Mesendoderm (in vitro differentiated cells): Measurements from ENCODE around the gene KCNQ5.

Source experiments
- DNase-seq: peaks from one replicate; pipeline ENCODE4 v3.0.0; 2013
- H2AK5ac ChIP-seq: 2 replicates; pipeline ENCODE4 v1.6.1; 2013; ENCODE audit warnings: low read length, inconsistent platforms
- H2BK120ac ChIP-seq: 2 replicates; pipeline ENCODE4 v1.6.1; 2013; ENCODE audit warnings: low read depth, mild to moderate bottlenecking, low read length, moderate library complexity, mixed read lengths
- H2BK15ac ChIP-seq: replicated peaks from 2 replicates; pipeline ENCODE4 v1.6.1; 2013; ENCODE audit warnings: low read depth, mild to moderate bottlenecking, moderate library complexity
- H2BK5ac ChIP-seq: 2 replicates; pipeline ENCODE4 v1.6.1; 2013; ENCODE audit warnings: low read length, inconsistent platforms
- H3K18ac ChIP-seq: 2 replicates; pipeline ENCODE4 v1.6.1; 2013; ENCODE audit warnings: mild to moderate bottlenecking, low read length, mixed read lengths
- H3K23ac ChIP-seq: one replicate; pipeline ENCODE4 v1.6.1; 2013; ENCODE audit warnings: low read length
- H3K27ac ChIP-seq: 2 replicates; pipeline ENCODE4 v1.5.1; 2013; ENCODE audit warnings: low read depth, mild to moderate bottlenecking, inconsistent platforms, low read length, moderate library complexity
- H3K27me3 ChIP-seq: 2 replicates; pipeline ENCODE4 v1.6.1; 2013; ENCODE audit warnings: low read length, control low read depth, mild to moderate bottlenecking, inconsistent platforms; ENCODE audit not compliant: insufficient read depth, poor library complexity
- H3K36me3 ChIP-seq: 2 replicates; pipeline ENCODE4 v1.6.1; 2013; ENCODE audit warnings: low read length, inconsistent platforms; ENCODE audit not compliant: control insufficient read depth, insufficient read depth
- H3K4ac ChIP-seq: one replicate; pipeline ENCODE4 v1.6.1; 2013; ENCODE audit warnings: low read depth, mild to moderate bottlenecking, low read length, moderate library complexity
- H3K4me1 ChIP-seq: 2 replicates; pipeline ENCODE4 v1.6.1; 2013; ENCODE audit warnings: low read depth, low read length, inconsistent platforms; ENCODE audit not compliant: control insufficient read depth
- H3K4me2 ChIP-seq: 2 replicates; pipeline ENCODE4 v1.6.1; 2013; ENCODE audit warnings: low read length
- H3K4me3 ChIP-seq: 2 replicates; pipeline ENCODE4 v1.5.1; 2013; ENCODE audit warnings: mild to moderate bottlenecking, low read length
- H3K56ac ChIP-seq: one replicate; pipeline ENCODE4 v1.6.1; 2013; ENCODE audit warnings: low read length
- H3K79me1 ChIP-seq: 2 replicates; pipeline ENCODE4 v1.6.1; 2013; ENCODE audit warnings: low read length, inconsistent platforms
- H3K79me2 ChIP-seq: 2 replicates; pipeline ENCODE4 v1.6.1; 2013; ENCODE audit warnings: mild to moderate bottlenecking, low read length; ENCODE audit not compliant: control insufficient read depth, insufficient read depth
- H3K9ac ChIP-seq: 2 replicates; pipeline ENCODE4 v1.6.1; 2013; ENCODE audit warnings: low read length, inconsistent platforms
- H4K5ac ChIP-seq: one replicate; pipeline ENCODE4 v1.6.1; 2013; ENCODE audit warnings: low read length
- H4K8ac ChIP-seq: one replicate; pipeline ENCODE4 v1.6.1; 2013; ENCODE audit warnings: low read depth, mild to moderate bottlenecking, control low read depth, low read length, moderate library complexity
- WGBS: extraction: QIAGEN DNeasy Blood & Tissue Kit; methylation state at CpG from one replicate; pipeline ENCODE4 v1.1.7; 2013; ENCODE audit warnings: low lambda C conversion rate, missing lambda C conversion rate; ENCODE audit not compliant: insufficient coverage; ENCODE audit errors: extremely low coverage; 5-methylcytosine and 5-hydroxymethylcytosine counted together

Gene KCNQ5

DNA sequence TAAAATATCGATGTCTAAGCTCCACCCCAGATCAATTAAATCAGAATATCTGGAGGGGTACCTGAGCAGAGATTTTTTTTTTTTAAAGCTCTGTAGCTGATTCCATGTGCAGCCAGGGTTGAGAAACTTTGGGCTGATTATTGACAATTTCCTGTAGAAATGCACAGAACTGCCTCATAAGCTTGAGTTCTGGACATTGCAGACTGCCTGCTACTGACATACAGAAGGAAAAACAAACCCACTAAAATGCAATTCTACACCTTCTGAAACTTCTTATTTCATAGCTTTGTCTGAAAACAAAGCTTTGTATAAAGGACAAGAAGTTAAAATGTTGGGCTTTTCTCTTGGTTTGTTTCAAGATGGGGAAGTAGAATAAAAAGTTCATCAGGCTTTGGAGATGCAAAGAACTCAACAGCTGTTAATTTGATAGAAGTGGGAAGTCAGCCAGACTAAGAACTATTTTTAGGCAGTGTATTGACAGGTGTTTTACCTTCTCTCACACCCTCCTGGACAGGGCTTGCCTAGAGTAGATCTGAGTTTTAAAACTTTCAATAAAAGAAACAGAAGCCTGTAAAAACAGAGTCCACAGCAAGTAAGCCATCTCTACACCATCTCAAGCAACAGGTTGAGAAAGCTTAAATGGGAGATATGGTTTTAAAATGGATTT, 147.7 kb downstream of the KCNQ5 start:
- no peaks in the 10 kb centered on the region for H3K36me3 ChIP-seq
- H2BK15ac ChIP-seq = no peak overlapping the region
- no peak overlapping the region for H4K8ac ChIP-seq
- no peak overlapping the region for H3K18ac ChIP-seq
- no peak overlapping the region for H3K4ac ChIP-seq
- no peak overlapping the region for H4K5ac ChIP-seq
- no peaks in the 10 kb centered on the region for H3K79me2 ChIP-seq
- no peak overlapping the region for H3K56ac ChIP-seq
- no peak for DNase-seq
- H3K4me3 ChIP-seq = no peak overlapping the region
- no peak overlapping the region for H2BK120ac ChIP-seq
- H3K27ac ChIP-seq = no peak overlapping the region
- no CpG with 5 or more reads among the region's 1 CpG for WGBS
- H3K4me2 ChIP-seq = no peak overlapping the region
- no peaks in the 10 kb centered on the region for H3K27me3 ChIP-seq
- H3K4me1 ChIP-seq = no peaks in the 10 kb centered on the region
- H3K23ac ChIP-seq = no peak overlapping the region
- no peaks in the 10 kb centered on the region for H3K79me1 ChIP-seq
- no peak overlapping the region for H2BK5ac ChIP-seq
- no peak overlapping the region for H3K9ac ChIP-seq
- no peak overlapping the region for H2AK5ac ChIP-seq

DNA sequence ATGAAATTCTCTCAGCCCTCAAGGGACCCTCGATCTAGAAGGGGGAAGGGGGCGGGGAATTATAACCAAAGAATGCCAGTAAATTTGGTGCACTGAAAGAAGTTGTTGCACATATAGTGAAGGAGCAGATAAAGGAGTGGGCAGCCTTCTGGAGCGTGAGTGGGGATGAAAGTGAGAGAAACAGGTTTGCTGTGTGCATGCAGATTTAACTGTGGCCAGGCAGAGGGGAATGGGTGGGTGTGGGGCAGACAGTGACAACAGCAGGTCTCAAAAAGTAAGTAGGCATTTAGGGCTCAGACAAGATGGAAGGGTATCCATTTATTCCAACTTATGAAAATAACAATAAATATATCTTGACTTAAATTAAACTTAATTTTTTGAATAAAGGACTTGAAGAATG, 149.1 kb downstream of the KCNQ5 start:
- no peak overlapping the region for H2BK15ac ChIP-seq

DNA sequence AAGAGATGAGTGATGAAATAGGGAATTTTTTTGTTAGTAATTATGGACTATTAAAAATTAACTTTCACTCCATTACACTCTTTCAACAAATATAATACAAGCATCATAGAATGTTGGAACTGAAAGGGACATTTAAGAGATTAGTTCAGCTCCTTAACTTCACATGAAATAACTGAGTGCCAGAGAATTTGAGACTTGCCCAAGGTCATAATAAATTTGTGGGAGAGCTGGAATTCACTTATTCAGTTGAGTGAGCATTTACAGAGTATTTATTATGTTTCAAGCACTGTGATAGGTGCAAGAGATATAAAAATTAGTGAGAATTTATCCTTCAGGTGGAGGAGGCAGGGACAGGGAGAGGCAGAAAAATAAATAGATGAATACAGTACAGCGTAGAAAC, 154.6 kb downstream of the KCNQ5 start:
- no peaks in the 10 kb centered on the region for H3K36me3 ChIP-seq
- H3K27ac ChIP-seq = no peak overlapping the region
- H2BK5ac ChIP-seq = no peak overlapping the region
- no peak overlapping the region for H2BK120ac ChIP-seq
- no CpG with 5 or more reads among the region's 1 CpG for WGBS
- H3K27me3 ChIP-seq = no peaks in the 10 kb centered on the region
- H4K8ac ChIP-seq = no peak overlapping the region
- DNase-seq = no peak
- no peak overlapping the region for H2AK5ac ChIP-seq
- no peak overlapping the region for H3K18ac ChIP-seq
- no peaks in the 10 kb centered on the region for H3K4me1 ChIP-seq
- no peak overlapping the region for H3K4ac ChIP-seq
- H3K4me2 ChIP-seq = no peak overlapping the region
- no peak overlapping the region for H3K9ac ChIP-seq
- no peak overlapping the region for H2BK15ac ChIP-seq
- H3K79me2 ChIP-seq = no peaks in the 10 kb centered on the region
- no peak overlapping the region for H3K4me3 ChIP-seq
- H3K56ac ChIP-seq = no peak overlapping the region
- H3K23ac ChIP-seq = no peak overlapping the region
- H4K5ac ChIP-seq = no peak overlapping the region
- H3K79me1 ChIP-seq = no peaks in the 10 kb centered on the region

More for the DNA sequence above, 149.1 kb downstream of the KCNQ5 start:
- Histone ChIP-seq H3K18ac (no peak overlapping the region), H3K23ac (no peak overlapping the region), H3K79me1 (no peaks in the 10 kb centered on the region), H3K27me3 (no peaks in the 10 kb centered on the region), H3K4me2 (no peak overlapping the region), H4K5ac (no peak overlapping the region), H3K4me3 (no peak overlapping the region), H3K9ac (no peak overlapping the region), H2BK120ac (no peak overlapping the region), H3K4ac (no peak overlapping the region), H3K4me1 (no peaks in the 10 kb centered on the region), H3K36me3 (no peaks in the 10 kb centered on the region), H2AK5ac (no peak overlapping the region), H3K27ac (no peak overlapping the region), H4K8ac (no peak overlapping the region), H3K79me2 (no peaks in the 10 kb centered on the region), H2BK5ac (no peak overlapping the region), H3K56ac (no peak overlapping the region)
- no CpG with 5 or more reads among the region's 3 CpGs for WGBS
- DNase-seq = no peak

DNA sequence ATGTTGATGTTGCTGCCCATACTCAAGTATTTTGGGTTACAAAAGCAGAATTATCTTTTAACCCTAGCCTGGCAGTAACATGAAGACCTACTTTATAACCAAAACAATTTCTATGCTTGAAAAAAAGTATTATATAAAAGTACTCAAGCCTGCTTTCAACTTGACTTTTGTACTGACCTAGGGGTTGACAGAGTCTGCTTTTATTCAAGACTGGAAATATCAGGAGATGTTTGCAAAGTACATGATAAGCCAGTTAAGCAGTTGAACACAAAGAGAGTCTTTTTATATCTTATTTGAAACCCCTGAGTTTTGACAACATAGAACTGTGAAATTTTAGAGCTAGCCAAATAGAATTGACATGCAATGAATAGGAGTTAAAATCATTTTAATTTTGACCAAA, 159.8 kb downstream of the KCNQ5 start:
- Histone ChIP-seq H3K4ac (no peak overlapping the region), H3K18ac (no peak overlapping the region), H2BK120ac (no peak overlapping the region), H4K5ac (no peak overlapping the region), H2BK5ac (no peak overlapping the region), H3K27ac (no peak overlapping the region), H3K56ac (no peak overlapping the region), H4K8ac (no peak overlapping the region), H2AK5ac (no peak overlapping the region), H3K4me2 (no peak overlapping the region), H3K4me1 (no peaks in the 10 kb centered on the region), H2BK15ac (no peak overlapping the region), H3K23ac (no peak overlapping the region), H3K4me3 (no peak overlapping the region), H3K79me2 (no peaks in the 10 kb centered on the region), H3K36me3 (no peaks in the 10 kb centered on the region), H3K79me1 (no peaks in the 10 kb centered on the region), H3K27me3 (no peaks in the 10 kb centered on the region), H3K9ac (no peak overlapping the region)
- no peak for DNase-seq

DNA sequence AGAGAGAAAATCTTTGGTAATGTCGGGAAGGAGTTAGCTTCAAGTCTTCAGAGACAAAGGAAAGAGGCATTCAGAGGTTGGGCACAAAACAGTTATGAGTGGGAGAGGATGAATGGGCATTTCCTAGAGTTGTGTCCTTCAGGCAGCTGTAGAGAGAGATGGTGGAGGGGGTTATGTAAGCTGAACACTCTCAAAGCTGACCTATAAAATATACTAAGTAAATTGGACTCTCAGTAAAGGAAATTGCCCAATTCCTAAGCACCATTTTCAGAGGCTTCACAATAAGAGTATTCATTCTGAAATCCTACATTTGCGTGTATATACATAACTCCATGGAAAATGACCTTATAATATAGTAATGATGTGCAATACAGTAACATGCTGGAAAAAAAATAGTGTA, 161.2 kb downstream of the KCNQ5 start:
- no peak overlapping the region for H3K4me3 ChIP-seq
- H3K56ac ChIP-seq = no peak overlapping the region
- DNase-seq = no peak
- WGBS = no CpG with 5 or more reads among the region's 2 CpGs
- H3K27ac ChIP-seq = no peak overlapping the region
- H3K79me2 ChIP-seq = no peaks in the 10 kb centered on the region
- H2BK15ac ChIP-seq = no peak overlapping the region
- H3K9ac ChIP-seq = no peak overlapping the region
- H3K23ac ChIP-seq = no peak overlapping the region
- no peaks in the 10 kb centered on the region for H3K79me1 ChIP-seq
- no peak overlapping the region for H2AK5ac ChIP-seq
- no peaks in the 10 kb centered on the region for H3K4me1 ChIP-seq
- H4K8ac ChIP-seq = no peak overlapping the region
- H3K4me2 ChIP-seq = no peak overlapping the region
- no peaks in the 10 kb centered on the region for H3K27me3 ChIP-seq
- no peak overlapping the region for H2BK5ac ChIP-seq
- no peak overlapping the region for H2BK120ac ChIP-seq
- no peak overlapping the region for H3K4ac ChIP-seq
- no peak overlapping the region for H4K5ac ChIP-seq
- no peak overlapping the region for H3K18ac ChIP-seq
- no peaks in the 10 kb centered on the region for H3K36me3 ChIP-seq

DNA sequence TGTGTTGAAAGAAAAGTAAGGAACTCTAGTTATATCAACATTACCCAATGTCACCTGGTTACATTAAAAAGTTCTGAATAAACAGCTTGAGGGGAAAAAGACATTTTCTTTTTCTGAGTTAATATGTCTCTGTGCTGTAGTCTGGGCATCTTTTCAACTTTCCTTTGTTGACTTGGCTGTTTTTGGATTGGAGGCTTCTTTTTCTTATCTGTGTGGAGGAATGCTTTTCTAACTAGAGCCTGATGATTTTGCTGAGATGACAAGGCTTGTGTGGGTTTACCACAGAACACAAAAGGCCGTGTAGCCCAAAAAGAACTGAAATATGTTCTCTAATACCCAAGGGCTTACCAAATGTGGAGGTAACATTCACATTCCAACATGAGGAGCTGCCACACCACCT, 161.8 kb downstream of the KCNQ5 start:
- DNase-seq = no peak
- no peaks in the 10 kb centered on the region for H3K27me3 ChIP-seq

More for the DNA sequence above, 161.8 kb downstream of the KCNQ5 start:
- H3K4ac ChIP-seq = no peak overlapping the region
- no peak overlapping the region for H3K9ac ChIP-seq
- H2AK5ac ChIP-seq = no peak overlapping the region
- no peaks in the 10 kb centered on the region for H3K79me1 ChIP-seq
- H3K18ac ChIP-seq = no peak overlapping the region
- no peak overlapping the region for H2BK5ac ChIP-seq
- no peak overlapping the region for H2BK120ac ChIP-seq
- no peak overlapping the region for H4K5ac ChIP-seq
- no peak overlapping the region for H3K4me2 ChIP-seq
- no peaks in the 10 kb centered on the region for H3K4me1 ChIP-seq
- WGBS = no CpG with 5 or more reads among the region's 1 CpG
- H2BK15ac ChIP-seq = no peak overlapping the region
- no peak overlapping the region for H3K27ac ChIP-seq
- H3K4me3 ChIP-seq = no peak overlapping the region
- no peaks in the 10 kb centered on the region for H3K36me3 ChIP-seq
- H3K23ac ChIP-seq = no peak overlapping the region
- H3K79me2 ChIP-seq = no peaks in the 10 kb centered on the region
- H4K8ac ChIP-seq = no peak overlapping the region
- H3K56ac ChIP-seq = no peak overlapping the region
